RPMI7951 (cell line): Measurements from ENCODE around the gene BYSL. TPM values are rescaled to one million over a fixed set of nuclear protein-coding genes. Genes with fewer than 3 reads are reported as not detected.
A peak's percentile ranks its signal among the peaks of the same experiment; 100 is the strongest.

Experiments used
- DNase-seq: peaks from one replicate; pipeline ENCODE4 v3.0.0-alpha.2; 2012; ENCODE audit warnings: low read depth
- total RNA-seq: library from RNA; depleted of rRNA; stranded (reverse); fragments of >200 nt; shearing (Covaris generic); gene quantifications from 2 replicates; pipeline ENCODE4 v1.2.3, GENCODE V29; 2014; rRNA removed

The BYSL gene
- total RNA-seq, 1 experiment from 2014 or later: 22.3 TPM

DNA sequence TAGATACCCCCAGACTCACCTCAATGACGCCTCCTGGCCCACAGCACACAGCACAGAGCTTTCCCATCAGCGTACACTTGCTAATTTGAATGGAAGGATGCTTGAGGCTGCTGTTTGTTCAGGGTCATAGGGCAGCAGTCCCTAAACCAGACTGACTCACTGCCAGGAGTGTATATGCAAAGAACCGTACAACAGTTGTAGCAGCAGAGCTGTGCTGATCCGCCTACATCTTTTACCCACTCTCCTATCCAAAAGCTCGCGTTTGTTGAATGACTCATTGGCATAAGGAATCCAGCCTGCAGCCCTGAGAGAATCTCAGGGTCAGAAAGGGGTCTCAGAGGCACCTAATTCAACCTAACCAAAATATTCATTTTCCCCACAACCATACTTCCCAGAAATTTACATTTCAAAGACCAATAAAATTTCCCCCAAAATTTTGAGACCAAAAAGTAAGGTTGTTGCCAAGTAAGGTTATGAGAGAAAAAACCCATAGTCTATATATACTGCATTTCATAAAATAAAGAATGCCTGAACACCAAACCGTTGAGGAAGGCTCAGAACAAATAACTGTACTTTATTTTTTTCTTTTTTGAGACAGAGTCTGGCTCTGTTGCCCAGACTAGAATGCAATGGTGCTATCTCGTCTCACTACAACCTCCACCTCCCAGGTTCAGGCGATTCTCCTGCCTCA is 55.6 kb downstream of the BYSL start:
- DNase-seq: peak; percentile 60

Other genes starting within 250 kb of the BYSL start
- 11.7 and 11.8 TPM in 2 replicates for gene TFEB, start 185.9 kb upstream of the BYSL start, total RNA-seq
- not detected in 2 replicates for gene PGC, start 174.1 kb upstream of the BYSL start, total RNA-seq
- gene FRS3, start 141.6 kb upstream of the BYSL start, total RNA-seq: 1.2 and 2.3 TPM in 2 replicates
- 0.12 and 0.88 TPM in 2 replicates for gene PRICKLE4, start 140.7 kb upstream of the BYSL start, total RNA-seq
- gene TOMM6, start 133.8 kb upstream of the BYSL start, total RNA-seq: 228 and 261 TPM in 2 replicates
- 0.60 and 1.3 TPM in 2 replicates for gene USP49, start 26.1 kb upstream of the BYSL start, total RNA-seq
- gene MED20, start 360 bp upstream of the BYSL start, total RNA-seq: 22.7 and 24.2 TPM in 2 replicates
- 36.5 and 47.7 TPM in 2 replicates for gene CCND3, start 20.3 kb downstream of the BYSL start, total RNA-seq
- gene TAF8, start 129.0 kb downstream of the BYSL start, total RNA-seq: 22.6 and 29.1 TPM in 2 replicates
- gene C6orf132, start 221.1 kb downstream of the BYSL start, total RNA-seq: not detected in 2 replicates